Measurements from ENCODE around the gene SLC12A7. TPM values are rescaled to one million over a fixed set of nuclear protein-coding genes. Genes with fewer than 3 reads are reported as not detected.

Gene SLC12A7
- total and polyA plus RNA-seq, 2 of the 13 experiments (the other 11 are each of a cell fraction or from before 2014, with no cell fraction given): 14.0 to 18.5 TPM

DNA sequence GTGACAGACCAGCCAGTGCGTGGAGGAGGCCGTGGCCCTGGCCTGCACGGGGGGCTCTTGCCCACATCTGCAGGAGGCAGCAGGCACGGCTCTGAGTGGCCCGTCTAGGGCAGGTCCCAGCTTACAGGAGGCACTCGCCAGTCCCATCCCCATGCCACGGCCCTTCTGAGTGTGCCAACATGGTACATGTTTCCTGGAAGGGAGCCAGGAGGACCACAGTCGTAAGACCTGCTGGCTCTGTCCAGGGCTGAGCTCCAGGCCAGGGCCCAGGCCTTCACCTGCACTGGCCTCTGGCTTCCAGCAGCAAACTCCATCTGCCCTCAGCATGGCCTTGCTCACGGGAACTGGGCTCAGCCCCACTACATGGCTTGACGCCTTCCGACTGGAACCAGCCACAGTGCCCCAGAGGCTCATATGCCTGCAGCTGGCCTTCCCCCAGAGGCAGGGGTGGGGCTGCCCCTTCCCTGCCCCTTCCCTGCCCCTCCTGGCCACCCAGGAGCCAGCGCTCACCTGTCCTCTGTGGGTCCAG, 99.5 kb downstream of the SLC12A7 start:
- in situ Hi-C loops (cut with HindIII; ENCODE audit: extremely low pct_ligation_motif_present, low pct_unique_long_range_greater_than_20kb): no loop called here
- POLR2A ChIA-PET: no interaction called here
- FAIRE-seq (no peak), ATAC-seq (no peak), DNase-seq (ENCODE audit: low spot score) (no peak)
- intact Hi-C loops (cut with micrococcal nuclease; ENCODE audit: unreplicated experiment): no loop called here
- BruUV-seq (replicated peaks): no TSS peak
- Histone ChIP-seq H3K9me3 (ENCODE audit: low read length) (no peaks in the 10 kb centered on the region), H3K4me3 (replicated peaks in 1 of 3; ENCODE audit: insufficient read depth in 1 of 3, low read depth in 2 of 3, low read length in 3 of 3) (no peak overlapping the region), H3K4me2 (ENCODE audit: low read depth, low read length) (no peak overlapping the region), H3K79me2 (ENCODE audit: insufficient read depth, low read length) (no peaks in the 10 kb centered on the region), H4K20me1 (ENCODE audit: insufficient read depth, low read length) (0 out of 2 replicates have a peak, but pooled peaks cover 3% of the 10 kb centered on the region), H2AFZ (ENCODE audit: low read length) (no peak overlapping the region), H3K9ac (ENCODE audit: insufficient read depth, low read depth, low read length) (no peak overlapping the region), H3K27ac (ENCODE audit: extremely low read length, insufficient read depth, low read length) (no peak overlapping the region), H3K27me3 (ENCODE audit: control insufficient read depth in 1 of 2, insufficient read depth in 2 of 2, low read length in 2 of 2) (peaks cover 3 to 17% of the 10 kb centered on the region in 2 experiments; a peak in 4 of 5 replicates), H3K4me1 (ENCODE audit: insufficient read depth, low read length) (peaks cover 26% of the 10 kb centered on the region), H3K36me3 (replicated peaks in 1 of 2; ENCODE audit: control insufficient read depth in 1 of 2, insufficient read depth in 2 of 2, low read length in 2 of 2) (no peaks in the 10 kb centered on the region)
- TF ChIP-seq, protein P1, sequence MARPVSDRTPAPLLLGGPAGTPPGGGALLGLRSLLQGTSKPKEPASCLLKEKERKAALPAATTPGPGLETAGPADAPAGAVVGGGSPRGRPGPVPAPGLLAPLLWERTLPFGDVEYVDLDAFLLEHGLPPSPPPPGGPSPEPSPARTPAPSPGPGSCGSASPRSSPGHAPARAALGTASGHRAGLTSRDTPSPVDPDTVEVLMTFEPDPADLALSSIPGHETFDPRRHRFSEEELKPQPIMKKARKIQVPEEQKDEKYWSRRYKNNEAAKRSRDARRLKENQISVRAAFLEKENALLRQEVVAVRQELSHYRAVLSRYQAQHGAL (CRISPR knock-in tag; IDR thresholded peaks at IDR 0.05; ENCODE audit: not compliant biosample characterization): no peak
- TF ChIP-seq HCFC1 (IDR thresholded peaks at IDR 0.05; ENCODE audit: low read depth, low read length) (no peak), ATM (IDR thresholded peaks at IDR 0.05; ENCODE audit: borderline replicate concordance) (no peak), ZNF589 (CRISPR knock-in tag; conservative IDR thresholded peaks at IDR 0.05) (no peak), DMAP1 (CRISPR knock-in tag; IDR thresholded peaks at IDR 0.05) (no peak), DPF2 (CRISPR knock-in tag; IDR thresholded peaks at IDR 0.05; ENCODE audit: borderline replicate concordance, low read depth) (no peak)
- TF ChIP-seq, protein P2, sequence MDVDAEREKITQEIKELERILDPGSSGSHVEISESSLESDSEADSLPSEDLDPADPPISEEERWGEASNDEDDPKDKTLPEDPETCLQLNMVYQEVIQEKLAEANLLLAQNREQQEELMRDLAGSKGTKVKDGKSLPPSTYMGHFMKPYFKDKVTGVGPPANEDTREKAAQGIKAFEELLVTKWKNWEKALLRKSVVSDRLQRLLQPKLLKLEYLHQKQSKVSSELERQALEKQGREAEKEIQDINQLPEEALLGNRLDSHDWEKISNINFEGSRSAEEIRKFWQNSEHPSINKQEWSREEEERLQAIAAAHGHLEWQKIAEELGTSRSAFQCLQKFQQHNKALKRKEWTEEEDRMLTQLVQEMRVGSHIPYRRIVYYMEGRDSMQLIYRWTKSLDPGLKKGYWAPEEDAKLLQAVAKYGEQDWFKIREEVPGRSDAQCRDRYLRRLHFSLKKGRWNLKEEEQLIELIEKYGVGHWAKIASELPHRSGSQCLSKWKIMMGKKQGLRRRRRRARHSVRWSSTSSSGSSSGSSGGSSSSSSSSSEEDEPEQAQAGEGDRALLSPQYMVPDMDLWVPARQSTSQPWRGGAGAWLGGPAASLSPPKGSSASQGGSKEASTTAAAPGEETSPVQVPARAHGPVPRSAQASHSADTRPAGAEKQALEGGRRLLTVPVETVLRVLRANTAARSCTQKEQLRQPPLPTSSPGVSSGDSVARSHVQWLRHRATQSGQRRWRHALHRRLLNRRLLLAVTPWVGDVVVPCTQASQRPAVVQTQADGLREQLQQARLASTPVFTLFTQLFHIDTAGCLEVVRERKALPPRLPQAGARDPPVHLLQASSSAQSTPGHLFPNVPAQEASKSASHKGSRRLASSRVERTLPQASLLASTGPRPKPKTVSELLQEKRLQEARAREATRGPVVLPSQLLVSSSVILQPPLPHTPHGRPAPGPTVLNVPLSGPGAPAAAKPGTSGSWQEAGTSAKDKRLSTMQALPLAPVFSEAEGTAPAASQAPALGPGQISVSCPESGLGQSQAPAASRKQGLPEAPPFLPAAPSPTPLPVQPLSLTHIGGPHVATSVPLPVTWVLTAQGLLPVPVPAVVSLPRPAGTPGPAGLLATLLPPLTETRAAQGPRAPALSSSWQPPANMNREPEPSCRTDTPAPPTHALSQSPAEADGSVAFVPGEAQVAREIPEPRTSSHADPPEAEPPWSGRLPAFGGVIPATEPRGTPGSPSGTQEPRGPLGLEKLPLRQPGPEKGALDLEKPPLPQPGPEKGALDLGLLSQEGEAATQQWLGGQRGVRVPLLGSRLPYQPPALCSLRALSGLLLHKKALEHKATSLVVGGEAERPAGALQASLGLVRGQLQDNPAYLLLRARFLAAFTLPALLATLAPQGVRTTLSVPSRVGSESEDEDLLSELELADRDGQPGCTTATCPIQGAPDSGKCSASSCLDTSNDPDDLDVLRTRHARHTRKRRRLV (CRISPR knock-in tag; IDR thresholded peaks at IDR 0.05): no peak
- 55% methylated on average over 6 of the region's 12 CpGs for WGBS (ENCODE audit: low lambda C conversion rate)
- CTCF ChIA-PET (ENCODE audit: low intra/inter-chr PET ratio, low total read pairs): no interaction called here
